Measurements from ENCODE around the gene PRSS36.

DNA sequence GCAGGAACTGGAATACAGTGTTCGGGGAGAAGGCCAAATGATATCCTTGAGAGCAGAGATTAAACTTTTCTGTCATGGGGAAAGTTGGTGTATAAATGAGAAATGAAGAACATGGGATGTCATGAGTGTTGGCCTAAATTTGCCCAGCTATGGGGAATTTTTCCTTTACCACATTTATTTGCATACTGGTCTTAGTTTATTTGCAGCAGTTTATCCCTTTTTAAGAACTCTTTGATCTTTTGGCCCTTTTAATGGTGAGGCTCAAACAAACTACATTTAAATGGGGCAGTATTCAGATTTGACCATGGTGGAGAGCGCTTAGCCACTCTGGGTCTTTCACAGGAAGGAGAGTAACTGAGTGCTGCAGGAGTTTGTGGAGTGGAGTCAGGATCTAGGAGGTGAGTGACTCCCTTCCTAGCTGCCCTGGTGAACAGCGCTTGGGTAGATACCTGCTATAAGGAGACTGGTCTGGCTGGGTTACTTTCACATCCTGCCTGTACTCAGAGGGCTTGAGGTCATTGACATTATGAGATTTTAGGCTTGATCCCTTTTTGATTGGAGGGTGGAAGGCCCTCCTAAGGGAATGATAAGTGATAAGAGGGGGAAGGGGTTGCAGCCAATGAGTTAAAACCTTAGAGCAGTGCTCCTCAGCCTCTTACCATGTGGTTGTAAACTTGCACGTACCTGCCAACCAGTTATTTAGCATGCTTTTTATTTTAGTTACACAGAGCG, 42.0 kb upstream of the PRSS36 start:
- TF ChIP-seq CTCF (IDR thresholded peaks at IDR 0.05; ENCODE audit: poor library complexity, severe bottlenecking) = no peak
- TF ChIP-seq EZH2 (IDR thresholded peaks at IDR 0.05; ENCODE audit: borderline replicate concordance, insufficient read depth, low read length, poor library complexity, severe bottlenecking) = no peak
- TF ChIP-seq POLR2AphosphoS5 (IDR thresholded peaks at IDR 0.05) = no peak

Data from neural cell (in vitro differentiated cells).